ENCODE measurements around the gene GABRB3. TPM values are rescaled to one million over a fixed set of nuclear protein-coding genes. Genes with fewer than 3 reads are reported as not detected.

The GABRB3 gene
- polyA plus RNA-seq, 2 of the 4 experiments (the other 2 are of a cell fraction): 81.9 to 129 TPM

DNA sequence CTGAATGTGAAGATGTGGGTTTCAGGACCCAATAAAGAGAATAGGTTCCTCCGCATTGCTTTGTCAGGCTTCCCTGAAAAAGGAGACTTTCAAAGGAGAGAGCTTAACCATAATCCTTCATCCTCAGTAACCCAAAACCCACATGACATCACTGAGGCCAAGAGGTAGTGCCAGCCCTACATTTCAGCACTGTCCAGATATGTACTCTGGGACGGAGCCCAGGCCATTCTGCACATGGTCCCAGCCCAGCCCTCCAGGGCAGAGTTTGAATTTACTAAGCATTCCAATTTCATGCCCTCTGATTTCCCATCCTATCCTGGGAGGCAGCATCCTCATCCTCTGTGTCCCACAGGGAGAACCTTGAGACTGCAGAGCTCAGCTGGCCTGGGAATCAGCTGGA, 210.5 kb downstream of the GABRB3 start:
- Histone ChIP-seq H3K4me2 (no peak overlapping the region), H3K9me3 (no peaks in the 10 kb centered on the region), H3K4me1 (no peaks in the 10 kb centered on the region), H3K4me3 (no peak overlapping the region), H3K27ac (peak overlapping the region in 1 of 2 experiments; percentile 38; a peak in 2 of 6 replicates)
- FAIRE-seq (no peak), ATAC-seq (peak in 1 of 2 experiments; percentile 47; a peak in 3 of 6 replicates), DNase-seq (ENCODE audit: low read depth in 1 of 2, low spot score in 1 of 2) (no peak)
- TF ChIP-seq ZFP36 (IDR thresholded peaks at IDR 0.05; ENCODE audit: borderline replicate concordance, partially characterized antibody) (no peak), REST (IDR thresholded peaks at IDR 0.05) (no peak), RCOR1 (IDR thresholded peaks at IDR 0.05; ENCODE audit: low read depth, low read length) (no peak), TP53 (CRISPR knock-in tag; IDR thresholded peaks at IDR 0.05) (no peak), NPAS2 (CRISPR knock-in tag; IDR thresholded peaks at IDR 0.05; ENCODE audit: borderline replicate concordance) (no peak), NR3C1 (IDR thresholded peaks at IDR 0.05) (no peak)
- 83% methylated on average over 2 of the region's 2 CpGs for WGBS (ENCODE audit: missing lambda C conversion rate)
- POLR2A ChIA-PET: no interaction called here
- CTCF ChIA-PET: interaction anchor here (1.1 to 1.3 kb wide), 3 partner anchors 19 to 28 kb away, joined by 3 to 4 read pairs (median 3); no protein-coding TSS in a partner anchor

- H3K27ac ChIP-seq: peak overlapping the region in 1 of 2 experiments; percentile 38; a peak in 2 of 6 replicates
- TF ChIP-seq HOXA7 (CRISPR knock-in tag; IDR thresholded peaks at IDR 0.05): no peak
- TF ChIP-seq ZSCAN20 (CRISPR knock-in tag; IDR thresholded peaks at IDR 0.05): no peak
- TF ChIP-seq FOSB (CRISPR knock-in tag; IDR thresholded peaks at IDR 0.05): no peak
- no peak for TF ChIP-seq RNF2 (IDR thresholded peaks at IDR 0.05; ENCODE audit: borderline replicate concordance, low read depth)
- no peak for TF ChIP-seq RFX5 (IDR thresholded peaks at IDR 0.05)
- TF ChIP-seq FOXS1 (CRISPR knock-in tag; IDR thresholded peaks at IDR 0.05): no peak
- no peak for TF ChIP-seq NR3C1 (IDR thresholded peaks at IDR 0.05)
- no peak overlapping the region for H3K4me3 ChIP-seq
- DNase-seq (ENCODE audit: low read depth in 1 of 2, low spot score in 1 of 2): peak in 1 of 2 experiments; percentile 16
- 55% methylated on average over 7 of the region's 7 CpGs for WGBS (ENCODE audit: missing lambda C conversion rate)
- no peaks in the 10 kb centered on the region for H3K4me1 ChIP-seq
- H3K9me3 ChIP-seq: no peaks in the 10 kb centered on the region
- H3K4me2 ChIP-seq: no peak overlapping the region
- CTCF ChIA-PET: interaction anchor here (1.1 to 1.3 kb wide), 3 partner anchors 19 to 28 kb away, joined by 3 to 4 read pairs (median 3); no protein-coding TSS in a partner anchor
- ATAC-seq: peak in 1 of 2 experiments; percentile 42; a peak in 3 of 6 replicates
- FAIRE-seq: peak; percentile 39
- POLR2A ChIA-PET: no interaction called here
Measured at GRCh38 chr15:26561896-26562295, 211.0 kb downstream of the GABRB3 start.

DNA sequence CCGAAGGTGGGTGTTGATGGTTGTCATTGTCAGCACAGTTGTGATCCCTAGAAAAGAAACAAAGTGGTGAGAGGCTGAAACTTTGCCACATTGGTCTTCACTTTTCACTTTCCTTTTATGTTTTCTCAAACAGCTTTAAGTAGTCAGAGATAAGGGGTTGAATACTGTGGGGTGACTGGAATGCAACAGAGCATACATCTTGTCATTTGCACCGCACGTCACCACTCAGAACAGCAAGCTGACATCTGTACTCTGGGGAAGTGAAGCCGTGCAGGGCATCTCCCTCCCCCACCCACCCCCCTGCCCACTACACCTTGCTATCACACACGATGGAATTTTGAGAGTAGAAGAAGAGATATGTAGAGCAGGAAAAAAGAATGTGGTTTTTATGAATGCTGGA, 211.7 kb downstream of the GABRB3 start:
- Histone ChIP-seq H3K9me3 (no peaks in the 10 kb centered on the region), H3K4me3 (no peak overlapping the region), H3K4me1 (no peaks in the 10 kb centered on the region), H3K27ac (peak overlapping the region in 1 of 2 experiments; percentile 38; a peak in 2 of 6 replicates), H3K4me2 (no peak overlapping the region)
- DNase-seq (ENCODE audit: low read depth in 1 of 2, low spot score in 1 of 2) (no peak), FAIRE-seq (no peak), ATAC-seq (no peak)
- WGBS (ENCODE audit: missing lambda C conversion rate): 56% methylated on average over 5 of the region's 5 CpGs
- POLR2A ChIA-PET: no interaction called here
- TF ChIP-seq HDAC2 (IDR thresholded peaks at IDR 0.05): no peak
- TF ChIP-seq MAX (IDR thresholded peaks at IDR 0.05): no peak
- no peak for TF ChIP-seq HOXA7 (CRISPR knock-in tag; IDR thresholded peaks at IDR 0.05)
- TF ChIP-seq ZSCAN20 (CRISPR knock-in tag; IDR thresholded peaks at IDR 0.05): no peak
- TF ChIP-seq RNF2 (IDR thresholded peaks at IDR 0.05; ENCODE audit: borderline replicate concordance, low read depth): no peak
- no peak for TF ChIP-seq GATA3 (IDR thresholded peaks at IDR 0.05; ENCODE audit: borderline replicate concordance)
- no peak for TF ChIP-seq FOSL2 (IDR thresholded peaks at IDR 0.05)
- TF ChIP-seq FOSL2 (CRISPR knock-in tag; IDR thresholded peaks at IDR 0.05): no peak
- CTCF ChIA-PET: interaction anchor here (1.1 to 1.3 kb wide), 2 partner anchors 19 to 29 kb away, joined by 3 read pairs; no protein-coding TSS in a partner anchor

DNA sequence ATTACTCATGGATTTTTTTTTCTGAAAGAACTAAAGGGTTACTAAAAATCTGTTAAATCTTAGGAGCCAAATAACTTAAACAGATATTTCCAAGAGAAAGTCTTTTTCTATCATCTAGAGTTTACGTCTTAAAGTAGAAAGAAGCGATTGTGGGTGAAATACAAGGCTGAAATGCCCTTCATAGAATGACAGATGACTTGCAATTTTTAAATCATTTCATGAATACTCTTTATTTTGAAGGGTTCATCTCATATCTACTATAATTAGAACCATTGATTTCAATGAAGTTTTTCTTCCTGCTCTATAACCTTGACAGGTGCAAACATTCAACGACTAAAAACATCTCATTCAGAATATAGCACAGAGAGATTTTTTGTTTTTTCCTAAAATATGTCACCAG, 217.0 kb downstream of the GABRB3 start:
- Histone ChIP-seq H3K9me3 (no peaks in the 10 kb centered on the region), H3K4me1 (no peaks in the 10 kb centered on the region), H3K4me3 (no peak overlapping the region), H3K27ac (no peak overlapping the region), H3K4me2 (no peak overlapping the region)
- DNase-seq (ENCODE audit: low read depth in 1 of 2, low spot score in 1 of 2) (no peak), ATAC-seq (no peak), FAIRE-seq (no peak)
- WGBS (ENCODE audit: missing lambda C conversion rate): 53% methylated on average over 3 of the region's 3 CpGs
- ChIA-PET POLR2A (no interaction called here), CTCF (no interaction called here)
- TF ChIP-seq SREBF2 (IDR thresholded peaks at IDR 0.05): no peak
- peak; percentile 73 for TF ChIP-seq NFE2L2 (conservative IDR thresholded peaks at IDR 0.05; ENCODE audit: low read length)
